SK-N-SH (cell line): ENCODE results near the gene ARMC7.

Source experiments
- CTCF ChIP-seq: fragments of 200-600 bp; sonication (generic); IDR thresholded peaks from 2 replicates; pipeline ENCODE4 v1.6.1; 2017; ENCODE audit warnings: antibody characterized with exemption, mild to moderate bottlenecking, moderate library complexity
- MAX ChIP-seq: IDR thresholded peaks from 2 replicates; pipeline ENCODE4 v1.4.0; 2012; ENCODE audit warnings: low read depth
- RAD21 ChIP-seq: IDR thresholded peaks from 2 replicates; pipeline ENCODE4 v1.6.1; 2012; ENCODE audit warnings: mild to moderate bottlenecking, low read length

- TF ChIP-seq MAX (no peak), CTCF (no peak), RAD21 (no peak)
Observed at GRCh38 chr17:75114552-75115314, 5.0 kb downstream of the ARMC7 start.
